Stimulated activated CD8-positive, alpha-beta memory T cell treated with anti-CD3 and anti-CD28 coated beads, Interleukin-12 subunit alpha, Interleukin-12 subunit beta, amount 100 ng/mL, for 24 hours (primary cell): Measurements from ENCODE around the gene PNPLA6.
"Not testable (repeated sequence)": the region's sequence is repeated elsewhere in the genome, so short reads cannot be mapped to it uniquely, and the experiment has no call there.

ENCODE experiments used
- DNase-seq: peaks from one replicate; pipeline ENCODE4 v3.0.0-alpha.2; 2020; ENCODE audit errors: extremely low read depth

PNPLA6 gene

GRCh38 chr19:7533281-7533885 lies 2.1 kb upstream of the PNPLA6 start:
- DNase-seq: no peak

- DNase-seq: peak; percentile 61
Observed at GRCh38 chr19:7533925-7534480, 1.5 kb upstream of the PNPLA6 start.

GRCh38 chr19:7534531-7535046 lies 928 bp upstream of the PNPLA6 start:
- DNase-seq: no peak

GRCh38 chr19:7535998-7536695 lies 630 bp downstream of the PNPLA6 start:
- no peak for DNase-seq

GRCh38 chr19:7538990-7539389 lies 3.5 kb downstream of the PNPLA6 start:
- not testable (repeated sequence) for DNase-seq

- DNase-seq: no peak
Observed at GRCh38 chr19:7539827-7540425, 4.4 kb downstream of the PNPLA6 start.

- DNase-seq: no peak
Observed at GRCh38 chr19:7540761-7541474, 5.4 kb downstream of the PNPLA6 start.

- DNase-seq: no peak
Observed at GRCh38 chr19:7541475-7541824, 5.9 kb downstream of the PNPLA6 start.

- no peak for DNase-seq
Observed at GRCh38 chr19:7541828-7542443, 6.4 kb downstream of the PNPLA6 start.

GRCh38 chr19:7542556-7543348 lies 7.2 kb downstream of the PNPLA6 start:
- no peak for DNase-seq

- no peak for DNase-seq
Observed at GRCh38 chr19:7544626-7545025, 9.1 kb downstream of the PNPLA6 start.

- DNase-seq: no peak
Observed at GRCh38 chr19:7545300-7545699, 9.8 kb downstream of the PNPLA6 start.

- no peak for DNase-seq
Observed at GRCh38 chr19:7545904-7546303, 10.4 kb downstream of the PNPLA6 start.

GRCh38 chr19:7547159-7547558 lies 11.6 kb downstream of the PNPLA6 start:
- no peak for DNase-seq

- no peak for DNase-seq
Observed at GRCh38 chr19:7549429-7550148, 14.1 kb downstream of the PNPLA6 start.

GRCh38 chr19:7550169-7550770 lies 14.8 kb downstream of the PNPLA6 start:
- no peak for DNase-seq

- DNase-seq: no peak
Observed at GRCh38 chr19:7550987-7551761, 15.7 kb downstream of the PNPLA6 start.

GRCh38 chr19:7552781-7553180 lies 17.3 kb downstream of the PNPLA6 start:
- DNase-seq: no peak

GRCh38 chr19:7554565-7554964 lies 19.0 kb downstream of the PNPLA6 start:
- no peak for DNase-seq
